GM12864 (cell line): ENCODE data around the gene ASIC2.

Experiments
- DNase-seq: peaks from one replicate; pipeline ENCODE4 v3.0.0-alpha.2; 2011; ENCODE audit warnings: low read depth
- H3K4me3 ChIP-seq: 2 replicates; pipeline ENCODE4 v1.5.1; 2011; ENCODE audit warnings: mild to moderate bottlenecking, low read depth, low read length, control low read depth
- TF ChIP-seq, protein P1 (sequence below): IDR thresholded peaks from 2 replicates; pipeline ENCODE4 v1.5.1; 2011; ENCODE audit warnings: low read depth, mild to moderate bottlenecking, moderate library complexity, low read length, control low read depth, inconsistent platforms; ENCODE audit errors: missing control alignments

The ASIC2 gene

GRCh38 chr17:33140413-33141099 is 152.5 kb downstream of the ASIC2 start:
- TF ChIP-seq, protein P1, sequence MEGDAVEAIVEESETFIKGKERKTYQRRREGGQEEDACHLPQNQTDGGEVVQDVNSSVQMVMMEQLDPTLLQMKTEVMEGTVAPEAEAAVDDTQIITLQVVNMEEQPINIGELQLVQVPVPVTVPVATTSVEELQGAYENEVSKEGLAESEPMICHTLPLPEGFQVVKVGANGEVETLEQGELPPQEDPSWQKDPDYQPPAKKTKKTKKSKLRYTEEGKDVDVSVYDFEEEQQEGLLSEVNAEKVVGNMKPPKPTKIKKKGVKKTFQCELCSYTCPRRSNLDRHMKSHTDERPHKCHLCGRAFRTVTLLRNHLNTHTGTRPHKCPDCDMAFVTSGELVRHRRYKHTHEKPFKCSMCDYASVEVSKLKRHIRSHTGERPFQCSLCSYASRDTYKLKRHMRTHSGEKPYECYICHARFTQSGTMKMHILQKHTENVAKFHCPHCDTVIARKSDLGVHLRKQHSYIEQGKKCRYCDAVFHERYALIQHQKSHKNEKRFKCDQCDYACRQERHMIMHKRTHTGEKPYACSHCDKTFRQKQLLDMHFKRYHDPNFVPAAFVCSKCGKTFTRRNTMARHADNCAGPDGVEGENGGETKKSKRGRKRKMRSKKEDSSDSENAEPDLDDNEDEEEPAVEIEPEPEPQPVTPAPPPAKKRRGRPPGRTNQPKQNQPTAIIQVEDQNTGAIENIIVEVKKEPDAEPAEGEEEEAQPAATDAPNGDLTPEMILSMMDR, result no peak
- H3K4me3 ChIP-seq, result no peak overlapping the region
- no peak for DNase-seq

- no peak overlapping the region for H3K4me3 ChIP-seq
- TF ChIP-seq, protein P1, result no peak
- no peak for DNase-seq
Measured at GRCh38 chr17:33138627-33139026, 154.5 kb downstream of the ASIC2 start.

- no peak overlapping the region for H3K4me3 ChIP-seq
- no peak for DNase-seq
- TF ChIP-seq, protein P1, result no peak
Measured at GRCh38 chr17:33137426-33137825, 155.7 kb downstream of the ASIC2 start.

DNA sequence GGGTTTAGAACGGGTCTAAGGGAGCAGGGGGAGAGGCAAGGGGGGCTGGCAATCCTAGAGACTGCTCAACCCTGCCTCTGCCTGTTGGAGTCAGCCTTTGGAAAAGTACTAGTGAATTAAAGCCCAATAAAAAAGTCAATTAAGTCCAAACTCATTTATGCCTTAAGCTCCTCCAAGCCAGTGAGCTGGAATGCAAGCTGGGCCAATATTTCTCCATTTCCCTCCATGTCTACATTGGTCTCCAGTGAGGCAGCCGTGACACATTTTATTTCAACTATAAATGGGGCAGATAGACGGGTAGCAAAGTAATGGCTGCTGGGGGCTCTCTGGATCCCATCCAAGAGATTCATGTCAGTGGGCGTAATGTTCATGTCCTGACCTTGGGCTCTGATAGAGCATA is 157.4 kb downstream of the ASIC2 start:
- TF ChIP-seq, protein P1, result no peak
- no peak overlapping the region for H3K4me3 ChIP-seq

DNA sequence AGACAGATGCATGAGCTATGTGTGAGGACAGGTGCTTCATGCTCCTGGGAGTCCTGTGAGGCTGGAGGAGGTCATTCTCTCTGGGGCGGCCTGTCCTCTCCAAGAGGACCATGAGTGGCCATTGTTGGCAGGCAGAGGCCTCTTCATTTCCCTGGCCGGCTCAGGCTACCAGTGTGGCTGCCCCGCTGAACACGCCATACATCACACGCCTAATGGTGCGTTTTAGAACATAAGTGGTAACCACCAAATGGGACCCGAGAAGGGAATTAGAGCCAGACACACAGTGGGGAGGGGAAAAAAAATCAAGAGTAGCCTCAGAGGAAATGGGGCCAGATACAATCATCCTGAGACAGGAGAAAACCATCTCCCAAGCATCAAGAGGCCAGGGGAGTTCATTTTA is 161.5 kb downstream of the ASIC2 start:
- no peak for DNase-seq
- TF ChIP-seq, protein P1, result no peak
- H3K4me3 ChIP-seq, result no peak overlapping the region

More for the DNA sequence above, 157.4 kb downstream of the ASIC2 start:
- DNase-seq, result no peak

GRCh38 chr17:33127706-33128105 is 165.4 kb downstream of the ASIC2 start:
- TF ChIP-seq, protein P1, result no peak
- no peak overlapping the region for H3K4me3 ChIP-seq
- DNase-seq, result no peak

DNA sequence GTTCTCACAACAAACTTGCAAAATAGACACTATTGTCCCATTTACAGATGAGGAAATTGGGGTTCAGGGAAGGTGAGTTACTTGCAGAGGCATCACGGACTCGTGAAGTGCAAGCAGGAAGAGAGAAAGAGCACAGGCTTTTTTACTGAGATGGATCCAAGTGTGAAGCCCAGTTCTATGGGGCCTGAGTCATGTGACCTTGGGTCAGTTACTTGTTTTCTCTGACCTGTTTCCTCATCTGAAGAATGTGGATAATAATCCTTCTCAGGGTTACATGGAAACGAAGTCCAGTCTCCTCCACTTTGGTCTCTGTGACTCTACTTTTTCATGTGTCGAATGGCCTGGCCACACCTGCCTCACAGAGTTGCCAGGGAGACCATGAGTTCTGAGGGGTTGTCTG is 167.0 kb downstream of the ASIC2 start:
- no peak for DNase-seq
- H3K4me3 ChIP-seq, result no peak overlapping the region
- TF ChIP-seq, protein P1, result no peak
